ENCODE results near the gene PCYT1B.

DNA sequence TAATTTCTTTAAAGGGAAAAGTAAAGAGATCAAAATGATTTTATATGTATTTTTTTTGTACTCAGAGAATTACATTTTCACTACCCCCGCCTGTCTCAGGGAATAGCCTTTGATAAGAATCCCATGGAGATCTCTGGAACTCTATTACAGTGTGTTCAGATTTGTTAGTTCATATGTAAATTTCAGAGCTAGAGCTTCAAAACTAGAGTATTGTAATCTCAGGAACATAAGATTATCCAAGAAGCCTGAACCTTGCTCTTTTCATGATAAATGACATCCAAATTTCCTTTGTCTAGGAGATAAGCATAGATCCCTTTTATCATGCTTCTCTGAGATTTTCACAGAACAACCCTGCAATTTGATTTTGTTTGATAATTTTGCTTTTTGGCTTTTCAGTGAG, 99.2 kb downstream of the PCYT1B start:
- TF ChIP-seq, protein P1, sequence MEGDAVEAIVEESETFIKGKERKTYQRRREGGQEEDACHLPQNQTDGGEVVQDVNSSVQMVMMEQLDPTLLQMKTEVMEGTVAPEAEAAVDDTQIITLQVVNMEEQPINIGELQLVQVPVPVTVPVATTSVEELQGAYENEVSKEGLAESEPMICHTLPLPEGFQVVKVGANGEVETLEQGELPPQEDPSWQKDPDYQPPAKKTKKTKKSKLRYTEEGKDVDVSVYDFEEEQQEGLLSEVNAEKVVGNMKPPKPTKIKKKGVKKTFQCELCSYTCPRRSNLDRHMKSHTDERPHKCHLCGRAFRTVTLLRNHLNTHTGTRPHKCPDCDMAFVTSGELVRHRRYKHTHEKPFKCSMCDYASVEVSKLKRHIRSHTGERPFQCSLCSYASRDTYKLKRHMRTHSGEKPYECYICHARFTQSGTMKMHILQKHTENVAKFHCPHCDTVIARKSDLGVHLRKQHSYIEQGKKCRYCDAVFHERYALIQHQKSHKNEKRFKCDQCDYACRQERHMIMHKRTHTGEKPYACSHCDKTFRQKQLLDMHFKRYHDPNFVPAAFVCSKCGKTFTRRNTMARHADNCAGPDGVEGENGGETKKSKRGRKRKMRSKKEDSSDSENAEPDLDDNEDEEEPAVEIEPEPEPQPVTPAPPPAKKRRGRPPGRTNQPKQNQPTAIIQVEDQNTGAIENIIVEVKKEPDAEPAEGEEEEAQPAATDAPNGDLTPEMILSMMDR (conservative IDR thresholded peaks at IDR 0.05), result no peak
- TF ChIP-seq EZH2 (IDR thresholded peaks at IDR 0.05; ENCODE audit: low read depth), result no peak

All from PC-9 (cell line).